NB4 (cell line): Measurements from ENCODE around the gene COX20.

ENCODE experiments used
- DNase-seq: peaks from one replicate; pipeline ENCODE4 v3.0.0; 2010; ENCODE audit warnings: low read depth
- H3K4me3 ChIP-seq: one replicate; pipeline ENCODE4 v1.5.1; 2011; ENCODE audit warnings: mild to moderate bottlenecking, low read depth, low read length, moderate library complexity
- CTCF ChIP-seq: IDR thresholded peaks from one replicate; pipeline ENCODE4 v1.5.1; 2012; ENCODE audit warnings: low read depth, low read length
- MAX ChIP-seq: IDR thresholded peaks from 2 replicates; pipeline ENCODE4 v1.6.1; 2011; ENCODE audit warnings: low read depth, low read length
- MYC ChIP-seq: IDR thresholded peaks from 2 replicates; pipeline ENCODE4 v1.6.1; 2011; ENCODE audit warnings: low read depth, low read length
- POLR2A ChIP-seq: IDR thresholded peaks from 2 replicates; pipeline ENCODE4 v1.6.1; 2011; ENCODE audit warnings: mild to moderate bottlenecking; ENCODE audit not compliant: insufficient read length; ENCODE audit errors: extremely low read depth

The COX20 gene

GRCh38 chr1:244864253-244865027 lies 29.0 kb downstream of the COX20 start, which contains the start of gene HNRNPU:
Gene HNRNPU (minus strand): TSS chr1:244864543. CDS start chr1:244864307, 236 bp downstream.
- TF ChIP-seq MYC: peak; percentile 79
- TF ChIP-seq POLR2A: peak; percentile 96
- TF ChIP-seq CTCF: no peak
- peak; percentile 43 for TF ChIP-seq MAX

GRCh38 chr1:244865028-244865371 lies 29.5 kb downstream of the COX20 start:
- DNase-seq: peak; percentile 57
- TF ChIP-seq MAX (no peak), POLR2A (no peak), MYC (no peak), CTCF (no peak)
- peak overlapping the region; percentile 90 for H3K4me3 ChIP-seq

More at GRCh38 chr1:244864253-244865027, 29.0 kb downstream of the COX20 start, which contains the start of gene HNRNPU:
- peak; percentile 97 for DNase-seq
- peak within 1 kb of the TSS; percentile 90 for H3K4me3 ChIP-seq

GRCh38 chr1:244865820-244866219 lies 30.4 kb downstream of the COX20 start:
- peak overlapping the region; percentile 90 for H3K4me3 ChIP-seq
- no peak for DNase-seq
- no peak for TF ChIP-seq MYC
- no peak for TF ChIP-seq CTCF
- no peak for TF ChIP-seq MAX
- no peak for TF ChIP-seq POLR2A

- DNase-seq: no peak
- TF ChIP-seq POLR2A (no peak), MAX (no peak), CTCF (no peak), MYC (no peak)
- no peak overlapping the region for H3K4me3 ChIP-seq
Observed at GRCh38 chr1:244866355-244866754, 30.9 kb downstream of the COX20 start.

- H3K4me3 ChIP-seq: no peak overlapping the region
- TF ChIP-seq CTCF (no peak), POLR2A (no peak), MAX (no peak), MYC (no peak)
- DNase-seq: no peak
Observed at GRCh38 chr1:244868484-244869363, 33.3 kb downstream of the COX20 start.
